H1 (cell line): ENCODE results near the gene EIF2S2.

Experiments
- CTCF ChIP-seq, 3 experiments: IDR thresholded peaks; 1 replicate in 2 of 3; 2 replicates in 1 of 3; pipeline versions ENCODE4 v1.5.1 to v1.6.1; 2011; ENCODE audit warnings: low read length in 3 of 3, mild to moderate bottlenecking in 3 of 3, inconsistent platforms in 2 of 3, low read depth in 1 of 3, moderate library complexity in 1 of 3; ENCODE audit not compliant: insufficient read depth in 1 of 3; ENCODE audit errors: control extremely low read depth in 1 of 3
- POLR2A ChIP-seq, 2 experiments: IDR thresholded peaks; 1 replicate in 1 of 2; 2 replicates in 1 of 2; pipeline ENCODE4 v1.6.1; 2011; ENCODE audit warnings: low read depth in 2 of 2, low read length in 2 of 2, mild to moderate bottlenecking in 2 of 2; ENCODE audit errors: control extremely low read depth in 1 of 2
- YY1 ChIP-seq: IDR thresholded peaks from 2 replicates; pipeline ENCODE4 v1.6.1; 2011; ENCODE audit warnings: low read depth, mild to moderate bottlenecking, low read length

GRCh38 chr20:34112600-34113101 is 608 bp upstream of the EIF2S2 start:
- TF ChIP-seq YY1: no peak
- TF ChIP-seq CTCF (IDR thresholded peaks at IDR 0.05; ENCODE audit: control extremely low read depth in 1 of 3, insufficient read depth in 1 of 3, low read depth in 1 of 3, low read length in 3 of 3): no peak
- TF ChIP-seq POLR2A (IDR thresholded peaks at IDR 0.05; ENCODE audit: control extremely low read depth in 1 of 2, low read depth in 2 of 2, low read length in 2 of 2): no peak
